GM18520 (cell line): Measurements from ENCODE around the gene CEP63.

ENCODE experiments used
- ATAC-seq: cut with Tn5 transposase; IDR thresholded peaks from one replicate; pipeline ENCODE4 v1.9.1; 2021; ENCODE audit not compliant: unreplicated experiment

CEP63 gene

DNA sequence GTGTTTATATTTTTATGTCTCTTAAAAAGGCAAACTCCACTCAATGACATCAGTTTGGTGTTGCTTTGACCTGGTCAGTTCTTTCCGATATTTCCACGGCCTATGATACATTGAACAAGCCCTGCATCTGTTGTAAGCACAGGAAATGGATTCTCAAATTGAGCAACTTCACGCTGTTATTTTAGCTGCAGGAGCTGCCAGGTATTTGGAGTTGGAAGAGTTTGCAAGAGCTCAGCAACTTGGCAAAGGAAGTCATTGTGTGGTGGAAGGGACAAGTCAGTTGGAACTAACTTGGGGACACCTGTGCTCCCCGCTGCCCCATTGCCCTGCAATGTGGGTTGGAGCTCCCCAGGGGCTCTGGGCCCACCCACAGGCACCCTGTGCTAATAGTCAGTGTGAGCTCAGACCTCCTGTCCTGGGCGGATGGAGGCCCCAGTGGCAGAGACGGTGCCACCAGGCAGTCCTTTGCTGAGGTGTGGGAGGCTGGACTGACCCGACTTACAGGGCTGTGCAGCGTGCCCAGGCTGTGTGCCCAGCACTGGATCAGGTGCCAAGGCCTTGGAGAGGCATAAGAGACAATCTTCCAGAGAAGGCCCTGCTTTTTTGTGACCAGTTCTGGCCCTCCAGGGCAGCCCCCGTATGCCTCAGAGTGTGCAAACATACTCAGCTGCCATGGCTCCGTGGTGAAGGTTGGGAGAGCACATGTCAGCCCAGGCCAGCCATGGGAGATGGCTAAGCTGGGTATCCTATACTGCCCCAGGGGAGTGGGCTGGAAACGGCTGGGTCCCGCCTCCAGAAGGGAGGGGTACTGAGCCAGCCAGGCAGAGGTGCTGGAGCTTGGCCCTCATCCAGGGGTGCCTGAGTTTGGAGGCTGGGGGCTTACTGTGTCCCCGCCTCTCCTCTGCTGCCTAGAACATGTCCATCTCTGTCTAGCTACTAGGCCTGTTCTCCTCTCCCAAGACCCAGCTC lies 121.5 kb downstream of the CEP63 start:
- ATAC-seq, result no peak

GRCh38 chr3:134608023-134608770 lies 122.3 kb downstream of the CEP63 start:
- ATAC-seq, result no peak

- ATAC-seq, result no peak
Observed at GRCh38 chr3:134608771-134609435, 123.0 kb downstream of the CEP63 start.

DNA sequence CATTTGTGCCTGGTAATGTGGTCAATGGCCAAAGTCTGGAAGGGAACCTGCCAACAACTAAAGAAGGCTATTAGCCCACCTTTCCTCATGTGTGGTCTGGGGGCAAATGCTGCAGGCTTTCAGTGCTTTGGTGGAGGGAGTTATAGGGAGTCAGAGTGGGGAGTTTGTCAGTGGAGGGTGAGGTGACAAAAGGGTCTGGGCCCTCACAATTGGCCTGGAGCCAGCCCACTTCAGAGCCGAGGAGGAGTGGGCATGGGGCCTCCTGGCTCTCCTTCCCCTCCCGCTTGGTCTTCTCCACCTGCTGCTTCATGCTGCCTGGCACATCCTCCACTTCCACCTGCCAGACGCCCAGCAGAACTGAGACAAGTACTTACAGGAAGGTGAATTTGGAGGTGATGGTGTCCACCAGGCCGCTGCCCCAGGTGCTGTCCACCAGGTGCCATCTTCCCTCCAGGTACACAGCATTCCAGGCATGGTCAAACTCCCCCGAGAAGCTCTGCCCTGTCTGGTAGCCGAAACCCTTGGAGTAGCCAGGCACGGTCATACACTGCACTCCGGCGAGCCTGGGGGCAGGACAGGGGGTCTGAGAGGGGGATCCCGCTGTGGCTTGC lies 124.1 kb downstream of the CEP63 start:
- ATAC-seq, result no peak

DNA sequence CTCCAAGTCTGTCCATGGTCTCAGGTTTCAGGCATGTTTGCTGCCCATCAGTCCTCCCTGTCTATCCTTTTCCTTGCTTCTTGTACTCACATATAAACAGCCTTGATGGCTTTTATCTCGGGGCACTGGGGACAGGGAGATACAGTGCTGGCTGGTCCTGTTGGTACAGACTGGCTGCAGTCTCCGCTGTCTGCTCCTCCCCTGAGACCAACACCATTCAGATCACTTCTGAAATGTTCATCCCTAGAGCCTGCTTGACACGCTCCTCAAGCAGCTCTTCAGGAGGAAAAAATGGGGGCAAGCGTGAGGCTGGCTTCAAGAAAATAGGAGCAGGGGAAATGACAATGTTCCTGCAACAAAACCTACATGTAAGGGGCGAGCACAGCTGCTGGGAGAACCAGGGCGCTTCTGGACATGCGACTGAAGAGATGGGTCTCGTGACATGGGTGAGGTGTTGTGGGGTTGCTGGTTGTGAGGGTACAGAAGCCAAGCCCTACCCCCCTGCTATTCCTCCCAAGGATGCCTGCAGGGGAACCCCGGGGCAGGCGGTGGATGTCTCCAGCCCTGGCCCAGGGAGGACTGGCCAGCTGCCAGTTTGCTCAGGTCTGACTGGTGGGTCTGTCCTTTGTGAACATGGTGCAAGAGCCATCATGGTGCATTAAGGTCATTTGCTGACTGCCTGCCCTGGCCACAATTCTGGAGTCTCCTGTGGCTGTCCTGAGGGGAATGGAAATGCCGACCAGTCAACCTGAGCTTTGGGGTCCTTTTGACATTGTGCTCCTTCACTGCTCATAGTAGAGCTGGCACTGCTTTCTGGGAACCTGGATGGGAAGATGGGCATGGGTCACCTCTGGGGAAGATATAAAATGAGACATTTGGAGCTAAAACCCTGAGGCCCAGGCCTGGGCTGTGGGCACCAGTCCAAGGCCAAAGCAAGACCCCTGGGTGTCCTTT lies 124.9 kb downstream of the CEP63 start:
- ATAC-seq, result no peak

- ATAC-seq, result no peak
Observed at GRCh38 chr3:134611516-134611915, 125.7 kb downstream of the CEP63 start.

GRCh38 chr3:134613006-134613520 lies 127.2 kb downstream of the CEP63 start:
- no peak for ATAC-seq

DNA sequence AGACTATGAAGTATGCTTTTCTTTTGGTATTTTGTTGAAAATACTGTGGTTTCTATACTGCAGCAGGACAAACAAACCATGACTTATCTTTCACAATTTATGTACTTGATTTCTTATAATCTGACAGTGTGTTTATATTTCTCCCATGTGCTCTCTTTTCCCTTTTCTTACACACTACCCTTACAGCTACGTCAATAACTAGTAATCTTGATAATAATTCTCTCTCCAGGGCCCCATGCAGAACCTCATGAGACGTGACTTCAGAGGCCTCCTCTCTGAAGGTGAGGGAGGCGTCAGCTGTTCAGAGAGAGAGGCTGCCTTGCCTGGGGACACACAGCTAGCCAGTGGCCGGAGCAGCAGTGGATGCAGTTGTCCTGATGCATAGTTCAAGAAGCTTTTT lies 129.1 kb downstream of the CEP63 start:
- no peak for ATAC-seq

GRCh38 chr3:134615743-134616142 lies 129.9 kb downstream of the CEP63 start:
- no peak for ATAC-seq

DNA sequence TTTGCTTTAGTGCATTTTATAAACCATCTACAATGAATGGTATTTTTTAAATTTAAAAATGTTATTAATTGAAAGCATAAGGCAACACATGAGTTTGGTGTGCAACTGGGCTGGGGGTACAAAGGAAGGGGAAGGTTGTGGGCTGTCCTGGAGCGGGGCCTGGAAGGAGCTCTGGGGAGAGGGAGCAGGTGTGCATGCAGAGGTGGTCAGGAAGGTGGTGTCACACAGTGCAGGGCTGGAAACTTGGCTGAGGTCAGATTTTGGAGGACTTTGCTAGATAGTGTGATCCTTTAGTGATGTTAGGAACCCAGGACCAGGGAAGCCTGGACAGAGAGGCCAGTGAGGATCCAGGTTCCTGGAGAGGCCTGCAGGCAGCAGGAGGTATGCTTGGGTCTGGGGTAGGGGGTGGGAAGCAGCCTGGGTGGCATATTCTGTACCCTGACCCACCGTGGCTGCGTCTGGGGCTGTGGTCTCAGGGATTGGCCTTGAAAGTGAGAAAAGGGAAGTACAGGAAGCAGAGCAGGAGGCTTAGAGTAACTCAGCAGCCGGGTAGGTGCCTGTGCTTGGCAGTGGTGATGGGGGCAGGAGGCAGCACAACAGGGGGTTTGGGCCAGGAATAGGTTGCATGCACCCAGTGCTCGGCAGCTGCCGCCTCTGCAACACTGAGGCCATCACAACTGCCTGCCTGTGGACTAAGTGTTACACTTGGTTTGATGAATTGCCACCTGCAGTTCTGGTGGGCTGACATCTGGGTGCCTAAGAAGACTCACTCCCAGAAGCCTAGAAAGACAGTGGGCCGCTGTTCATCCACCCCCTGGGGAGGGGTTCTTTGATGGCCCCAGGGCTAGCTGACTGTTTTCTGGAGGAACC lies 132.0 kb downstream of the CEP63 start:
- no peak for ATAC-seq

GRCh38 chr3:134618478-134619300 lies 132.8 kb downstream of the CEP63 start:
- ATAC-seq, result no peak

DNA sequence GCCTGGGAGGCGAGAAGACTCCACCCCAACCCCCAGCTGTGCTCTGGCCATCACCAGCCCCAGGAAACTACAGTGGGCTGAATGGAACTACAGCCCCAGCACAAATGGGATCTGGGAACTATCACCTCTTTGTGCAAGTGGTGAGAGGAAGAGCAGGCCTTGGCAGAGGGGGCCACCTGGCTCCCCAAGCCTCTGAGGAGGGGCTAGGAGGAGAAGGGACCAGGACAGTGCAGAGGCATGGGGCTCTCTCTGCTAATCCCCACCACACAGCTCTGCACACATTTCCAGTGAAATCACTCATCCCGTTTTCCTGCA lies 133.4 kb downstream of the CEP63 start:
- no peak for ATAC-seq

DNA sequence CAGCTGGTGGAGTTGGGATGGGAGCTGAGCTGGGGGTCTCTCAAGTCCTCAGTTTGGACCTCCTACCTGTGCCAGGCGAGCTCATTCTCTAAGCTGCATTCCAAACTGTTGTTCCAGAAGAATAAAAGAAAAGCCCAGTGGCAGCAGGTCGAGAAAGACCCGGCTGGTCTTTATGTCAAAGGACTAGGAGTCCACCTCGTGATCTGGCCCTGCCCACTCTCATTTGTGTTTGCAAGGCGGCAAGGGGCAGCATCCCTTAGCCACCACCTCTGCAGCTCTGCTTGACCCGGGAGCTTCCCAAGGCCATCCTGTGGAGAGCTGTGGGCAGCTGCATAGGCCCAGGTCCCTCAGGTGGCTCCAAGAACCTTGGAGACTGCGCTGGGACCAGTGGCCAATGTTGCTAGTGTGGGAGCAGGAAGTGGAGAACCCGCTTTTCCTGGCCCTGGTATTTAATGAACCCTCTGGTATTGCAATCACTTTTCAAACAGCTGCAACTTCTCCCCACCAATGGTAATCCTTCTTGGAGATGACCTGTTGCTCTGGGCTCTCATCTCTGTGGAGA lies 134.1 kb downstream of the CEP63 start:
- no peak for ATAC-seq

GRCh38 chr3:134620476-134621115 lies 134.7 kb downstream of the CEP63 start:
- ATAC-seq, result no peak

- no peak for ATAC-seq
Observed at GRCh38 chr3:134621854-134622253, 136.0 kb downstream of the CEP63 start.

- ATAC-seq, result no peak
Observed at GRCh38 chr3:134622806-134623365, 137.0 kb downstream of the CEP63 start.
